ENCODE results near the gene INF2. TPM values are rescaled to one million over a fixed set of nuclear protein-coding genes. Genes with fewer than 3 reads are reported as not detected.
A peak's percentile ranks its signal among the peaks of the same experiment; 100 is the strongest.

Gene INF2
- total RNA-seq, 1 donor from 2014 or later: 249 TPM

DNA sequence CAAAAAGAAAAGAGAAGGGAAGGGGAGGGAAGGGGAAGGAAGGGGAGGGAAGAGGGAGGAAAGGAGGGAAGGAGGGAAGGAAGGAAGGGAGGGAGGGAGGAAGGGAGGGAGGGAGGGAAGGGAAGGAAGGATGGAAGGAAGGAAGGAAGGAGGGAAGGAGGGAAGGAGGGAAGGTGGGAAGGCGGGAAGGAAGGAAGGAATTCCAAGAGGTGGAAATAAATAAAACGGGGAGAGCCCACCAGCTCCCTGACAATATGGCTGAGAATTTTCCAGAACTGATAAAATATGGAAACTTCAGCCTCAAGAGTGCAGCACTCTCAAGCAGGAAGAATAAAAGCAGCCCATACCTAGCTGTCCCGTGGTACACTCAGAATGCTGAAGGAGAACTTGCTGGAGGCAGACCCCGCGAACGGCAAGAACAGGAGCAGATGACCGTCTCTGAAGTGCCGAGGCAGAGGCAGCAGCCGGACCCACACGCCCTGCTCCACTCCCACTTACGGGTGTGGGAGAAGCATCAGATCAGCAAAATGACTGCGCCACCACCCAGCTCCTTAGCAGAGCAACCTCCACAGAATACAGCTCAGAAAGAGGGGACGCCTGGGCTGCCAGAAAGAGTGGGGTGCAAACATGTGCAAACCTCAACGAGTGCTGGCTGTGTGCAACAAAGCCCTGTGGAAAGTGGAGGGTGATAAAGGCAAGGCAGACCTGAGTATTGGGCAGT is 34.1 kb upstream of the INF2 start:
- Histone ChIP-seq H3K9me3 (no peaks in the 10 kb centered on the region), H3K4me1 (peaks cover 10 to 12% of the 10 kb centered on the region in 2 donors), H3K4me3 (no peak overlapping the region), H3K27ac (peak overlapping the region in 1 of 2 donors; percentile 65), H3K27me3 (no peaks in the 10 kb centered on the region), H3K36me3 (no peaks in the 10 kb centered on the region)
- DNase-seq (ENCODE audit: low spot score in 2 of 2): no peak
- intact Hi-C loops (cut with DNase I): no loop called here
- TF ChIP-seq, protein P1, sequence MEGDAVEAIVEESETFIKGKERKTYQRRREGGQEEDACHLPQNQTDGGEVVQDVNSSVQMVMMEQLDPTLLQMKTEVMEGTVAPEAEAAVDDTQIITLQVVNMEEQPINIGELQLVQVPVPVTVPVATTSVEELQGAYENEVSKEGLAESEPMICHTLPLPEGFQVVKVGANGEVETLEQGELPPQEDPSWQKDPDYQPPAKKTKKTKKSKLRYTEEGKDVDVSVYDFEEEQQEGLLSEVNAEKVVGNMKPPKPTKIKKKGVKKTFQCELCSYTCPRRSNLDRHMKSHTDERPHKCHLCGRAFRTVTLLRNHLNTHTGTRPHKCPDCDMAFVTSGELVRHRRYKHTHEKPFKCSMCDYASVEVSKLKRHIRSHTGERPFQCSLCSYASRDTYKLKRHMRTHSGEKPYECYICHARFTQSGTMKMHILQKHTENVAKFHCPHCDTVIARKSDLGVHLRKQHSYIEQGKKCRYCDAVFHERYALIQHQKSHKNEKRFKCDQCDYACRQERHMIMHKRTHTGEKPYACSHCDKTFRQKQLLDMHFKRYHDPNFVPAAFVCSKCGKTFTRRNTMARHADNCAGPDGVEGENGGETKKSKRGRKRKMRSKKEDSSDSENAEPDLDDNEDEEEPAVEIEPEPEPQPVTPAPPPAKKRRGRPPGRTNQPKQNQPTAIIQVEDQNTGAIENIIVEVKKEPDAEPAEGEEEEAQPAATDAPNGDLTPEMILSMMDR (IDR thresholded peaks at IDR 0.05): no peak

DNA sequence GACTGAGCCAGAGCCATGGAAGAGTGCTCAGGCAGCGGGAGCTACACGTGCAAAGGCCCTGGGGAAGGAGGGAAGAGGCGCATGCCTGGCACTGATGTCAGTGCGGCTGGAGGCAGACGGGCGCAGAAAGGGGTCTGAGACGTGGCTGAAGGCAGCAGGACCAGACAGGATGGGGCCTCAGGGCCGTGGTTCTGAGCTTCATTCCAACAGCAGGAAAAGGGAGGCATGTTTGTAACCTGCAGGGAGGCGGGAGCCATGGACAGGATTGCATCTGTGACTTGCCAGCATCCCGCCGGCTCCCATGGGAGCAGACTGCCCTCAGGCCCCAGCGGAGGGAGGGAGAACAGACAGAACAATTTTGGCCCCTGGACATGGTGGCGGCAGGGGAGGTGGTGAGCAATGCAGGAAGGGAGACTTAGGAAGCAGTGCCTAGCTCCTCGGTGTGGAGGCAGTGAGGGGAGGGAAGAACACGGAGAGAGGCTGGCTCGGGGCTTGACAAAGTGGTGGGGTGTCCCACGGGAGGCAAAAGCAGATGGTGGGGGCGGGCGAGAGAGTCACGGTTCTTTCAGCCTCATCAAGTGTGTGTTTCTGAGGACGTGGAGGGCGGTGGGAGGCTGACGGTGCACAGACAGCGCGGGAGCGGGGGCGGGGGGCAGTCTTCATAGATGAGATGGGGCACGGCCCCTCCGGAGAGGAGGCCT is 33.3 kb upstream of the INF2 start:
- TF ChIP-seq, protein P1 (IDR thresholded peaks at IDR 0.05): no peak
- no peak for DNase-seq (ENCODE audit: low spot score in 2 of 2)
- no peaks in the 10 kb centered on the region for H3K9me3 ChIP-seq
- H3K36me3 ChIP-seq: no peaks in the 10 kb centered on the region
- intact Hi-C loops (cut with DNase I): no loop called here
- no peaks in the 10 kb centered on the region for H3K27me3 ChIP-seq
- peak overlapping the region in 1 of 2 donors; percentile 26 for H3K4me3 ChIP-seq
- peaks cover 6 to 12% of the 10 kb centered on the region in 2 donors for H3K4me1 ChIP-seq
- peak overlapping the region in 1 of 2 donors; percentile 65 for H3K27ac ChIP-seq

DNA sequence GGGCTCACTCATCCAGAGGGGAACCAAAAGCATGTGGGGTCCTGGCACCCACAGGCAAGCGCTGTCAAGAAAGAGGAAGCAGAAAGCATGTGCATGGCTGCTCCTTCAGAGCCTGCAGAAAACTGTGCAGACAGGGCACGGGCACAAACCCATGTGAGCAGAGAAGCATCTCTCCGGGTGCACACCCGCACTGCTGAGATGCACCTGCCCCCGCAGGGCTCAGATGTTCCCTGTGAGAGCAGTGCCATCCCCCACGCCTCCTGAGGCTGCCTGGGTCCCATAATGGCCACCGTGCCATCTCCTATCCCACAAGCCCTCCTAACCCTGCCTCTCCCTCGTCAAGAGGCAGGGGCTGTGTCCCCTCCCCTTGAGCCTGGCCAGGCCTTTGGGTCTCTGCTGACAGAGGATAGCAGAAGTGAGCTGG is 32.3 kb upstream of the INF2 start:
- no peak for DNase-seq (ENCODE audit: low spot score in 2 of 2)
- Histone ChIP-seq H3K27ac (no peak overlapping the region), H3K9me3 (no peaks in the 10 kb centered on the region), H3K27me3 (no peaks in the 10 kb centered on the region), H3K4me3 (no peak overlapping the region), H3K4me1 (peaks cover 6 to 12% of the 10 kb centered on the region in 2 donors), H3K36me3 (no peaks in the 10 kb centered on the region)
- TF ChIP-seq, protein P1 (IDR thresholded peaks at IDR 0.05): no peak
- intact Hi-C loops (cut with DNase I): no loop called here

DNA sequence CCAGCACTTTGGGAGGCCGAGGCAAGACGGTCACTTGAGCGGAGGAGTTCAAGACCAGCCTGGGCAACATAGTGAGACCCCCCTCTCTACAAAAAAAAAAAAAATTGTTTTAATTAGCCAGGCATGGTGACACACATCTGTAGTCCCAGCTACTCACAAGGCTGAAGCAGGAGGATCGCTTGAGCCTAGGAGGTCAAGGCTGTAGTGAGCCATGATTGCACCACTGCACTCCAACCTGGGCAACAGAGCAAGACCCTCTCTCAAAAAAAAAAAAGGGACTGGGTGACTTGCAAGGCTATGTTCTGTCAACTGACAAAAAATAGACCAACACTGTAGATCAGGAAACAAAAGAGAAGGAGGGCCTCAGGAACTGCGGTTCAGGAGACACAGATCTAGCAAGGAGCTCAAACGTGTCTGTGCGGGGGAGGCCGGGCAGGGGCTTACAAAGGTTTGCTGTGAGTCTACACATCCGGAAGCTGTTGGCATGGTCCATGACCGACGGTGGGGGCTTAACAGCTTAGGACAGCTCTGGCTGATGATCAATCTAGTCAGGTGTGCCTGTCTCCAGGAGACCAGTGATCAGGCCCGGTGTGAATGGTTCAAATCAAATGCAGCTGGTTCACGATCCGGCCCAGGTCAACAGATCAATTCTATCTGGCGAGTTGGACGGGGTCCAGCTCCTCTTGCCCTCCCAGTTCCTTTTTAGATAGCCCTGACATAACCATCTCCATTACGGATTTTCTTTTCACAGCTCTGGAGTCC is 31.7 kb upstream of the INF2 start:
- intact Hi-C loops (cut with DNase I): no loop called here
- H3K4me1 ChIP-seq: peaks cover 6 to 12% of the 10 kb centered on the region in 2 donors
- TF ChIP-seq, protein P1 (IDR thresholded peaks at IDR 0.05): no peak

DNA sequence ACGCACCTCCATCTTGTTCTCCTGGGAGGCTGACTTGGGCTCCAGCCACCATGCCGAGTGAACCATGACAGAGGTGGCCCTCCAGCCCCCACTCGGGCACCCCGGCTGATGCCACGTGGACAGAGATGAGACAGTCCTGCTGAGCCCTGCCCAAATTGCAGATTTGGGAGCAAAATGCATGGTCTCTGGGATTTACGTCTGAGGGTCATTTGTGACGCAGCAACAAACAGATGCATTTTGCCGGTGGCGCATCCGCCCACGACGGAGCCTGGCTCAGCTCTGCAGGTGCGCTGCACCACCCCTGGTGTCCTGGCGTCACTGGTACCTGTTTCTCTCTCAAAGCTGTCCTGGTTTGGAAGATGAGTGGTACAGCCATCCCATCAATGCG is 31.1 kb upstream of the INF2 start:
- Histone ChIP-seq H3K27me3 (no peaks in the 10 kb centered on the region), H3K36me3 (no peaks in the 10 kb centered on the region), H3K4me3 (no peak overlapping the region), H3K4me1 (peaks cover 6 to 12% of the 10 kb centered on the region in 2 donors), H3K27ac (no peak overlapping the region), H3K9me3 (no peaks in the 10 kb centered on the region)
- TF ChIP-seq, protein P1 (IDR thresholded peaks at IDR 0.05): no peak
- no peak for DNase-seq (ENCODE audit: low spot score in 2 of 2)
- intact Hi-C loops (cut with DNase I): no loop called here

More for the DNA sequence above, 31.7 kb upstream of the INF2 start:
- H3K27ac ChIP-seq: no peak overlapping the region
- H3K4me3 ChIP-seq: no peak overlapping the region
- no peaks in the 10 kb centered on the region for H3K9me3 ChIP-seq
- H3K36me3 ChIP-seq: no peaks in the 10 kb centered on the region
- no peaks in the 10 kb centered on the region for H3K27me3 ChIP-seq
- DNase-seq (ENCODE audit: low spot score in 2 of 2): no peak
